ENCODE results near the gene SAG.

Gene SAG

DNA sequence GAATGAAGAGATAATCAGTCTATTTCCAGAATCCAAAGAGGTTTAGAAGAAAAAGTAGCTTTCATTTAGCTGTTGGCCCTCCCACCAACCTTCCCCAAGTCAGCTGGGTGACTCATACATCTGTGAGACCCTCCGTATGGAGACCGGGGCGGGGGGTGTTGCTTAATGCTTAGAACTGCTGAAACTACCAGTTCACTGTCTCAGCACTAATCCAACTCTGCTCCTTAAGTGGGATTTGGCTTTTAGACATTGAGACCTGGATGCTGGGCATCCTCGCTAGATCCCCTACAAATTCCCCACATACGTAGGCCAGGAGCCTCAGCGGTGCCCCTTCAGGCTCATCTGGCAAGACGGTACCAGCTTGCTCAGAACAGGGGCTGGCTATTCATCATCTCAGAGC is at the start of gene SAG:
Gene SAG (plus strand): TSS at position 252 of the 400 bp plus-strand sequence. CDS start 1,374 bp downstream, outside the sequence.
- DNase-seq (ENCODE audit: low read depth in 2 of 2), result no peak

DNA sequence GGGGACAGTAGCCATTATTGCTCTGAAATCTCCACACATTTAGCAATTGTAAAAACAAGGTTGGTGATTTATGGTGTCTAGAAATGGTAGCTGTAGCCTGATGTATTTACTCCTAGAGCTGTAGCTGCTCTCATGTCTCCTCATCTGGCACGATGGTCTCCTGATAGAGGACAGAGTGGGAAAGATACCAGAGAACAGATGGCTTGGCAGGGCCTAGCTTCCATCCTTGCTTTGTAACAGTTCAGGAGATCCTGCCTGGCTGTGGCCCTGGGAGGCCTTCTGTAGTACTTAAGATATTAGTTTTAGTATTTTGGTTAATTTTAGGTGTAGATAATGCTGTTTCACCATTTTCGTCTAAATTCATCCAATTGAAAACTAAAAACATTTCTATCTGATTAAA is 49.4 kb upstream of the SAG start:
- DNase-seq (ENCODE audit: low read depth in 2 of 2), result no peak

DNA sequence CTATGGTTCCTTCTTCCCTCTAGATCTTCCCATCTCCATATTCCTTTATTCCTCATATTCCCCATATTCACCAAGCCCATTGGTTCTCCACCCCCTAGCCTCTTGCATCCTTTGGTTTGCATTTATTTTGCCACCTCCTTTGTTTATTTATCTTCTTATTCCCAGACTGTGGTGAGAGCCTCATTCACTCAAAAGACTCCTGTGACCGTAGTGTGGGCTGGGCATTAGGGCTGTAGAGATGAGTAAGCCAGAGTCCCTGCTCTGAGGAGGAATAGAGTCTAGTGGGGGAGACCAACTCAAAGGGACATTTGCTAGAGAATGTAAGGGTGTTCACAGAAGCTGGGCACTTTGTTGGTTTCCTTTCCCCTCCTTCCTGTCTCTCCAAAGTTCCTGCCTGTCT is 47.9 kb upstream of the SAG start:
- no peak for DNase-seq (ENCODE audit: low read depth in 2 of 2)

DNA sequence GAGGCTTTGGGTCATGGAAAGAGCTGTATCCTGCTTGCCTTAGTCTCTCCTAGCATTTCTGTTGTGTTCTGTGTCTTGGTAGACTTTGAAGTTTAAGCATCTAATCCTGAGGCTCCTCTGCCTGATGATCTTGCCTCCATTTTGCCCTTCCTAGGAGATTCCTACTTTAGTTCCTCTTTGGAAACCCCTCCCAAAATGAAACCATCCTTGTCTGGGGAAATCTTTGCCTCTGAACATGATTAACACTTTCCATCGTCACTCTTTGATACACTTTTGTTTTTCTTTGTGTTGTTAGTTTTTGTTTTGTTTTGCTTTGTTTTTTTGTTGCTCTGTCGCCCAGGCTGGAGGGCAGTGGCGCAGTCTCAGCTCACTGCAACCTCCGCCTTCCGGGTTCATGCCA is 47.0 kb upstream of the SAG start:
- DNase-seq (ENCODE audit: low read depth in 2 of 2), result no peak

DNA sequence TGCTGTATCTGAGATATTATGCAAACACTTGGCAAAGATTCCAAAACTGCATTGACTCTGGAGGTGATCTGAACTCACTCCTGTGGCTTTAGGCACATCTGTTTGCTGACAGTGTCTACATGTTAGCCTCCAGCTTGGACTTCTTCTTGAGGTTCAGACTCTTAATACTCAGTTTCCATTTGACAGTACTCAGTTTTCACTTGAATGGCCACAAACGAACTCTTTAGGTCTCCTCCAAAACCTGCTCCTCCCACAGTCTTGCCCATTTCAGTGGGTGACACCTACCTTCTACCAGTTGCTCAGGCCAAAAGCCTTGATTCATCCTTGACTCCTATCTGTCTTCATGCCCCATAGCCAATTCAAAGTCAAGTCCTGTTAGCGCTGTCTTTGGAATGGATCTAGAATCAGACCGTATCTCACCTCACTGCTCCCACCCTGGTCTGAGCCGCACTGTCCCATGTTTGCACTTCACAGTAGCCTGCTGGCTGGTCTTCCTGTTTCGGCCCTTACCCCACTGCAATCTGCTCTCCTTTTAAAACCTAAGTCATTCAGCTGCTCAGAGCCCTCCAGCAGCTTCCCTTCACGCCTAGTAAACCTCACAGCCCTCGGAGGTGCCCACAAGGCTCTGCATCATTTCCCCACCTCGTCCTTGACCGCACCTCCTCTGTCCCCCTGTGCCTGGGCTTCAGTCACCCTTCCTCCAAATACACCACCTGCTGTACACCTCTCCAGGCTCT is 45.6 kb upstream of the SAG start:
- DNase-seq (ENCODE audit: low read depth in 2 of 2), result no peak

DNA sequence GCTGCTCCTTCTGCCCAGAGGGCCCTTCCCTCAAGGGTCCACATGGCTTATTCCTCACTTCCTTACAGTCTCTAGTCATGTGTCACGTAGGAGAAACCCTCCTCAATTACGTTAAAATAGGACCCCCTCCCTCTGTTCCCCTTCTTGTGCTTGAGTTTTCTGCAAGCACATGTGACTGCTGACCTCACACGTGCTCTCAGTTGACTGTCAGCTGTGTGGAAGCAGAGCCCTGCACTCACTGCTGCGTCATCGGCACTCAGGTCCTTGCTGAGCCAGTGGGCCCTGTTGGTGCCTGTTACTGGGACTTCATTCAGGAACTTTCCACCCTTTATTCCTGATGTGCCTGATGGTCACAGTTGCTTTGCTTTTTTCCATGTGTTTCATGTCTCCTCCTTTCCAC is 45.1 kb upstream of the SAG start:
- DNase-seq (ENCODE audit: low read depth in 2 of 2), result no peak

DNA sequence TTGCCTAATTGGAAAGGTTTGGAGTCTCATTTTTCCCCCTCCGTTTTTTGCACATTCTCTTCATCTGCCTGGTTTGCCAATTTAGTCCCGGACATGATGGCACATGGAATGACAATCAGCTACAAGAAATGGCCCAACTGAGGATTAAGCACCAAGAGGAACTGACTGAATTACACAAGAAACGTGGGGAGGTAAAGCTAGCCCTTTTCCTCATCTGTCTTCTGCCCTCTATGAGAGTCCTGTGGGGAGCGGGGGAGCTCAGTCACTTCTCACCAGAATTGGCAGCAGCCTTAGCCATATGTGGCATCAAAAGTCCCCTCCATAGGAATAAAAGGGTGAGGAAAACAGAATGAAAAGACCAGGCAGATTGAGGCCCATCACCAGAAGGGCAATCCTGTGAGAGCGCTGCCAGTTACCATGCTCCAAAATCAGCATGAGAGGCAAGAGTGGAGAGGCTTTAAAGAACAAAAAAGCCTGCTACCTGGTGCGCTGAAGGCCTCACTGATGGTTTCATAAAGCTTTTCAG is 44.5 kb upstream of the SAG start:
- no peak for DNase-seq (ENCODE audit: low read depth in 2 of 2)

DNA sequence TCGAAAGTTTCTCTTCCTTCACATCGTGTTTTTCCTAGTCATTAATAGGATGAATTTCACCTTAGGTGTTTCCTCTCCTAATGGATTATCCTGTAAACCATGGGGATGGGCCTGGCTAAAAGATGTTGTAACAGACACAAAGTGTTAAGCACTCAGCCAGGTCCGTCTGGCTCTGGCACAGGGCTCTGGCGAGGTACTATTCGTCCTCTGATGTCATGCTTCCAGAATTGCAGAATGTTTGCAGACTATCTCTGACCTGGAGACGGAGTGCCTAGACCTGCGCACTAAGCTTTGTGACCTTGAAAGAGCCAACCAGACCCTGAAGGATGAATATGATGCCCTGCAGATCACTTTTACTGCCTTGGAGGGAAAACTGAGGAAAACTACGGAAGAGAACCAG is 42.9 kb upstream of the SAG start:
- no peak for DNase-seq (ENCODE audit: low read depth in 2 of 2)

DNA sequence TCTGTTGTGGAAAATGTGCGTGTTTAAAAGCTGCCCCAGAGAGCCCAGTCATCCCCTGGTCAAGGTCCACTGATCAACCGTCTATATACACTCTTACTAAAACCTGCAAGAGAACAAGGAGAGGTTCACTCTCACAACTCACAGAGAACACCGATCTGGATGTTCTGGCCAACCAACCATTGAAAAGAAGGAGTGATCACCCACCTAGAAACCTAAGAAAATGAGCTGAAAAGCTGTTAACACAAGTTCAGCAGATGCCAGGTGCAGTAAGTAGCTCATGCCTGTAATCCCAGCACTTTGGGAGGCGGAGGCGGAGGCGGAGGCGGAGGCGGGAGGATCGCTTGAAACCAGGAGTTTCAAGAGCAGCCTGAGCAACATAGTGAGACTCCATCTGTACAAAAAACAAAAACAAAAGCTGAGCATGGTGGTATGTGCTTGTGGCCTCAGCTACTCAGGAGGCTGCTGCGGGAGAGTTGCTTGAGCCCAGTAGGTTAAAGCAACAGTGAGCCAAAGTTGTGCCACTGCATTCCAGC is 41.7 kb upstream of the SAG start:
- no peak for DNase-seq (ENCODE audit: low read depth in 2 of 2)

DNA sequence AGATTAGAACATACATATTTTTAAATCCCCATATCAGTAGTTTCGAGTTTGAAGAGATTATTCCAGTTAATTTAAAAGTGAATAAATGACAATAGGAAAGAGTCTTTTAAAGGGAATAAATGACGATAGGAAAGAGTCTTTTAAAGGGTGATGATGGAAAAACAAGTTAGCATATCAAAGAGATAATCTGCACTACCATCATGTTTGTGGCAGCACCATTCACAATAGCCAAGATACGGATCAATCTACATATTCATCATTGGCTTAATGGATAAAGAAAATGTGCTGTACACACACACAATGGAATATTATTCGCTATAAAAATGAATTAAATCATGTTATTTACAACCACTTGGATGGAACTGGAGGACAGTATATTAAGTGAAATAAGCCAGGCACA is 41.1 kb upstream of the SAG start:
- DNase-seq (ENCODE audit: low read depth in 2 of 2), result no peak

DNA sequence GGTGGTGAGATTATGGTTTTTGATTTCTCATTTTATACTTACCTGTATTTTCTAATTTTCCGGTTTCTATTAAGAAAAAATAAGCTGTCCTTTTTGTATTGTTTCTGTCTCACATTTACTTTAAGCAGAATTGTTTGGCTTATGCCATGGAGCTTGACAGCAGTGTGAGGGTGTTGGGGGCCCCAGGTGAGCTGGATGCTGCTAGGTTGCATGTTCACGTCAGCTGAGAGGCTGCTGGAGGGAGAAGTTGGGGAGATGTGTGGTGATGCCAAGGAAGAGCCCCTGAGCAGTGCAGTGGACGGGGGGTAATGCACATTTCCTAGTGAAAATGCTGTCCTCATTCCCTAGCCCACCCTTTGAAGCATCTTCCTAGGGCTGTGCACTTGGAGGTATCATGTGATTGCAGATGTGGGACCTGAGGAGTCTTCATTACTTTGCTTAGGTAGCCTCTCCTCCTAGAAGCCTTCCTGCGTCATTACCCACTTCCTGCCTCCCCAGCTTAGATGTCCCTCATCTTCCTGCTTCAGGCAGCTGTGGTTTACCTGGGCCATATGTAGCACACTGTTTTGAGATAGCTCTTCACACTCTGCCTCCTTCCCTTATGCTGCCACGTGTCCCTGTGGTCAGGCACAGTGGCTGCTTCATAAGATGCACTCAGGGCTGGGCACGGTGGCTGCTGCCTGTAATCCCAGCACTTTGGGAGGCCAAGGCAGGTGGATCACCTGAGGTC is 39.9 kb upstream of the SAG start:
- peak; percentile 38 to 55 for DNase-seq (ENCODE audit: low read depth in 2 of 2)

DNA sequence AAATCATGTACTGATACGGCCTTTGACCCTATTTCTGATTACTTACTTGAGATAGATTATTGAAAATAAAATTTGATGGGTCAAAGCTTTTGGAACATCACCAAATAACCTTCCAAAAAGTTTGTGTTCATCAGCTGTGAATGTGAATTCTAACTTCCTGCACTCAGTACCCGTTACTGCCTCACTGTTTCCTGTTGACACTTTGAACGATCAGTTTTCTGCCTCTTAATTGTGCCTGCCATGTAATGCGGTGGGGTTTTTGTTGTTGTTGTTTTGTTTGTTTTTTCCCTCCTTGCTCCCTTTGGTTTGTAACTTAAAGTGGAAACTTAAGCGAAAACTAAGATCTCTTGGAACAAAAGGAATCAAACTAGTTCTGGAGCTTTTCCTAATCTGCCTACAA is 37.2 kb upstream of the SAG start:
- DNase-seq (ENCODE audit: low read depth in 2 of 2), result no peak

DNA sequence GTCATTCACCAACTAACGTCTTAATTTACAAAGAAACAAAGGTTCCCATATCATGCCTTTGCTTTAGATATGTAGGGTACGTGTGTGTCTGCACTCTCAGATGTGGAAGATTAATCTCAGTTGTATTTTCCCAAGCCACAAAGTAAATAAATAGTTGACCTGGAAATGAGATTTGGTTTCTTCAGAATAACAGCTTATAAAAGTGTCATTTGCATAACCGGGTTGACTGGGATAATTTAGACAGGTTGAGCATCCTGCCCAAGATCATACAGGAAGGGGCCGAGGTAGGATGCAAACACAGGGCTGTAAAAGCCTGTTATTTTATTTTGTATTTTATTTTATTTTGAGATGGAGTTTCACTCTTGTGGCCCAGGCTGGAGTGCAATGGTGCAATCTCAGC is 36.7 kb upstream of the SAG start:
- DNase-seq (ENCODE audit: low read depth in 2 of 2), result no peak

DNA sequence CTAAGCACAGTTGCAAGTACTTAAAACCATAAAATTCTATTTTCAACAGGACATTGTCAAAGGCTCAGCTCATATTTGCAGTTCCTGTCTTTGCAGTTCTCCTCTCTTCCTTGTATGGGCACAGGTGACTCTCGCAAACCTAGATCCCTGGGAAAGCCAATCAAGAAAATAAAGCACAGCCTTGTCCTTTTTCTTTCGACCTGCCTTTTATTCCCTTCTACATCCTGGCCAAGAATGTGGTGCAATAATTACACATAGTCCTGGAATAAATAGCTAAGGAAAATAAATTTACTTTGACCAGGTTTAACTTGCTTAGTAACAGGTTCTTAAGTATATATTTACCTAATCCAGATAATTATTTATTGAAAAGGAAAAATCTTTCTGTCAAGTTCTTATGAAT is 35.9 kb upstream of the SAG start:
- DNase-seq (ENCODE audit: low read depth in 2 of 2), result no peak

DNA sequence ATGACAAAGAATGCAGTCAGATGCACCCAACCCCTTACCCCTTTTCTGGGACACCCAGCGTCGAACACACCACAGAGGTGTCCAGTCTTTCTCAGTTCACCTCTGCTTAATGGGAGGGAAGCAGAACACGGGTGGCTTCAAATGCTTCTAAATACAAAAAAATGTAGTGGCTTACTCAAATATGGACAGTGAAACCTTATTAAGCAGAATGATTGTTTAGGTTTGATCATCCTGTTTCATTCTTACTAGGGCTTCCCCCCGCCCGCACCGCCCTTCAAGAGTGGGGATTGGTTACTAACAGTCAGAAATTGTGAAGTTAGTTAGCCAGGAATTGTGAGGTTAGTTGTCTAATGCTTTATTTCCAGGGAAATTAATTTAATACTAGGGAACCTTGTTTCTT is 34.5 kb upstream of the SAG start:
- peak; percentile 15 to 19 for DNase-seq (ENCODE audit: low read depth in 2 of 2)

DNA sequence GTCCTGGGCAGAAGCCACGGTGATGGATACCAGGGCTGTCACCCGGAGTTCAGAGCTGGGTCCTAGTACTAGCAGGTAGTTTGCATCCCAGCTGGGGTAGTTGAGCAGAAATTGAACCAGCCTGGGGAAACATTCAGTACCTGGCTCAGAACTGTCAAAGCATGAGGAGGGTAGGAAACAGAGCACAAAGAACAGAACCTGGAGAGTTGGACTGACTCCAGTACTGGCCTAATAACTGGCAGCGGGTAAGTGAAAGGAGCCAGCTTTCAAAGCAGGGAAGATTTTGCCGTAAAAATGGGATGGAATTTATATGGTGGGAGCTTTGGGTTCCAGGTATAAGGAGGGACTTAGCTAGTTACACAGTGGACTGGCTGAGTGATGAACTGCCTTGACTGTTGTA is 32.4 kb upstream of the SAG start:
- no peak for DNase-seq (ENCODE audit: low read depth in 2 of 2)

DNA sequence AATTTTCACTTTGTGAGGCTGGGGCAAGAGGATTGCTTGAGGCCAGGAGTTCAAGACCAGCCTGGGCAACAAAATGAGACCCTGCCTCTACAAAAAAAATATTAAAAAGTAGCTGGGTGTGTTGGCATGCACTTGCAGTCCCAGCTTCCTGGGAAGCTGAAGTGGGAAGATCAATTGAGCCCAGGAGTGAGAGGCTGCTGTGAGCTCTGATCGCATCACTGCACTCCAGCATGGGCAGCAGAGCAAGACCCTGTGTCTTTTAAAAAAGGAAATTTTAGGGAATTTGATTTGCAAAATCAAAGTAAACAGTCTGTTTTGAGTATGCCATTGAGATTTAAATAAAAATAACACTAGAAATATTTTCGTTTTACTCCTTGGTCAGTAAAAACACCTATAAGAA is 28.7 kb upstream of the SAG start:
- DNase-seq (ENCODE audit: low read depth in 2 of 2), result no peak

DNA sequence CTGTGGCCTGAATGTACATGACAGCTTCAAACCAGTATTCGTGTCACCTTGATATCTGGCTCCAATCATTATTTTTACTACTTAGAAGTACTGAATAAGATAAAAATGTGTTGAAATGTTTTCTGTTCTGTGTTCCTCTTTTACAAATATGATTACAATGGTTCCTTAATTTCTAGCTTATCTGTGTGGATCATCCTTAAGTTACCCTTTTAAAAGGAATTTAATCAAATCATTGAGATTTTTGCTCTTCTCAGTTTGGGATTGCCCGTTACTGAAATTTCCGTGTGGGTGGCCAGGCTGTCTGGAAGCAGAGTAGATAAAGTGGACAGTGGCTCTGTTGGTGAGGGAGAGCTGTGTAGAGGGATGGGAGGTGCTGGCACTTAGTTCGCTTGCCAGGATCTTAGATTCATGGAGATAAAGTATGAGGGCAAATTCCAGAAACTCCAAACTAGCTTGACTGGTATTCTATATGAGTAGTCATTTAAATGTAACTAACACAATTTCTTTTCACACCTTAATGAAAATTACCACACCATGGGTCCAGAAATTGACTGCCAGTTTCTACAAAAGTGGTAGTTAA is 27.4 kb upstream of the SAG start:
- no peak for DNase-seq (ENCODE audit: low read depth in 2 of 2)

DNA sequence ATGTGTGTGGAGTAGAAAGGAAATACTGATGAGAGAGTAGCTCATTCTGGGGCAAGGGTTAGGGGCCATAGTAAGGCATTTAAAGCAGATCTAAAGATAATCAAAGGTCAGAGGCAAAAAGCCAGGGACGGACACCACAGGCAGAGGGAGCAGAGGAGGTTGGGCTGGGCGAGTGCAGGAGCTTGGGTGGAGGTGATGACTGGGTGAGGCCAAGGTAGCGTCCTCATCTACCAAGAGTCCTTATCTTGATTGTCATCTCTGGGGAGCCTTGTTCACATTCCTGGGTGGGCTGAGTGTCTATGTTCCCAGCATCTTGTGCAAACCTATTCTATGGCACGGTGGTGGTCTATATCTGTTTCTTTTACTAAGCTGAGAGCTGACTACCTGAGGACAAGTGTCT is 26.1 kb upstream of the SAG start:
- no peak for DNase-seq (ENCODE audit: low read depth in 2 of 2)

DNA sequence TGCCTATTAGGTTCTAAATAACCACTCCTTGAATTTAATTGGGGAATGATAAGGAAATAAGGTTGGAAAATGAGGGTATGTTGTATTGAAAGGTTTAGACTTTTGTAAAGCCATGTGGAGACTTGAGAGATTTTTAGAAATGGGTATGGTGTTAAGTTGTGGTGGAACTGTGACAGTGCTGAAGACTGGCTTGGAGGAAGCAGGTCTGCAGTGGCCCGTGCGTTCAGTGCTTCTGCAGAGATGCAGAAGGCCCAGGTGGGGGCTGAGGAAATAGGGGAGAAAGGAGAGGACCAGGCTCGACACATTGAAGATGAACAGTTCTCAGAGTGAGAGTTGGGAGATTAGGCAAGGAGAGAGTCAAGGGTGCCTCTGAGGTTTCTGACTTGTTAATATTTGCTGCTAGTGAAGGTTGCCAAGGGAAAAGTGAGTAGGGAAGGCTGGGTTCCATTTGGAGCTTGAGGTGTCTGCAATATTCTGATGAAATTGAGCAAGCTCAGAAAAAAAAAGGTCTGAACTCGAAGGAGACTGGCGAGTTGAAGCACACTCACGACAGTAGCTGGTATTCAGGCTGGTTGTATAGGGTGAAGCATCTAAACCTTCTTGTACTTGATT is 25.5 kb upstream of the SAG start:
- DNase-seq (ENCODE audit: low read depth in 2 of 2), result no peak

DNA sequence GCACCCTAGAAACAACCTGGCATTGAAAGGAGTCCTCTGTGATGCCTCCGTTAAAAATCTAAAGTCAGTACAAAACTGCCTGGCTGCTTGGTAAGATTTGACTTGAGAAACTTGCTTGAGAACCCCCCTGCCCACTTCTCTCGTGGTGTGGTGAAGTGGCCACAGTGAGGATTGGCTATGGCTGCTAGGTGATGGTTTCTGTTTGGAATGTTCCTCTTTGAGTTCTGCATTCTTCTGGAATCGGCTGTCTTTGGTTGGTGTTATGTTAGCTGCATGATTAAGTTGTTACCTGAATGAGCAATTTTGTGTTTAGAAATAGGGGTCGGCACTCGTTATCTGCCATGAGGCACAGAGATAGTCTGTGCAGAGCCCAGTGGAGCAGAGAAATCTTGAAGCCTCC is 21.7 kb upstream of the SAG start:
- DNase-seq (ENCODE audit: low read depth in 2 of 2), result no peak

DNA sequence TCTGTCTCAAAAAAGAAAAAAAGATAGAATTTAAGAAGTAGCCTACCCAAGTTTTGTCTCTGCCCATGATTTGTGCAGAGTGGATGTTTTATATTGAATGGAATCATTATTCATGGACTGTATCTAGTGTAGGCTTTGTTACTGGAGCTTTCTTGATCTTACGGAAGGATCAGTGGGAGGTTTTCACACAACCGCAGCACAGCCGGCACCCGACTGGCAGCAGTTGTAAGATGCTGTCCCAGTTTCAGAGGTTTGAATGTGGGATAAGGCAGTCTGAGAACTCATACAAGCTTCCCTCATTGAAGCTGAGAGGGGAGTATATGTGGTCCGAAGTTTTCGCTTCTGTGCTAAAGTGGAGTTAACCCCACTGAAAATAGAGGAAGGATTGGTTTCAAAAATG is 19.7 kb upstream of the SAG start:
- no peak for DNase-seq (ENCODE audit: low read depth in 2 of 2)
